Suppressor macrophage (primary cell): ENCODE measurements around the gene SLC24A3.

Source experiments
- DNase-seq, 4 experiments: peaks; one replicate each; pipeline ENCODE4 v3.0.0-alpha.2; 2020 to 2022

The SLC24A3 gene

DNA sequence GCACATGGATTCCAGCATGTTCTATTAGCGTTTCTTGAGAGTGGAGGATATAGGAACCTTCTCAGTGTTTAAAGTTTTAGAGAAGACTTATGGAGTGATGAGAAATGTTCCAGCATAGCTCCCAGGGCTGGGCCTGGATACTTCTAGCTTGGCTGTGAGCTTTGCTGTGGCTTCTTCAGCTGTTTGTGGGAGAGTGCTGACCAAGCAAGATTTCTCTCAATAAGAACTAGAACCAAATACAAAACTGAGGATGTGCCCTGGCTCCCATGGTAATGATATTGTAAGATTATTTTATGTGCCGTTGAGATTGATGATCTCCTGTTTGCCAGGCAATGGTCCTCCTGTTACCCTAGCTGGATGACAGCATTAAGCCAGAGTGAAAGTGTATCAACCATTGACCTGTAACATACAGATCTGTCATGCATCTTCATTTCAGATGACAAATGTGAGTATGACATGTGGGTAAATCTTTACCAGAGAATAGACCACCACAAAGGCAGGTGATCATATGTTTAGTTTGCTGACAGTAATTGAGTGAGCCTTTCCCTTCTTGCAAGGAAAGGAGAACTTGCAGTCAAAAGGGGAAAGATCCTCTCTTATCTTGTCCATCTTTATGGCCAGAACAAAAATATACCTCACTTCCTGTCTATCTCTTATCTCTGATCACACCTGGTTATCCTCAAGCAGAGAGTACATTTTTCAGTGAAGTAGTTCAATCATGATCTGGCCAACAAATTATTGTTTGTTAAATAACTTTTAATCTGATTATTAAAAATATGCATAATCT is 180.1 kb downstream of the SLC24A3 start:
- no peak for DNase-seq

DNA sequence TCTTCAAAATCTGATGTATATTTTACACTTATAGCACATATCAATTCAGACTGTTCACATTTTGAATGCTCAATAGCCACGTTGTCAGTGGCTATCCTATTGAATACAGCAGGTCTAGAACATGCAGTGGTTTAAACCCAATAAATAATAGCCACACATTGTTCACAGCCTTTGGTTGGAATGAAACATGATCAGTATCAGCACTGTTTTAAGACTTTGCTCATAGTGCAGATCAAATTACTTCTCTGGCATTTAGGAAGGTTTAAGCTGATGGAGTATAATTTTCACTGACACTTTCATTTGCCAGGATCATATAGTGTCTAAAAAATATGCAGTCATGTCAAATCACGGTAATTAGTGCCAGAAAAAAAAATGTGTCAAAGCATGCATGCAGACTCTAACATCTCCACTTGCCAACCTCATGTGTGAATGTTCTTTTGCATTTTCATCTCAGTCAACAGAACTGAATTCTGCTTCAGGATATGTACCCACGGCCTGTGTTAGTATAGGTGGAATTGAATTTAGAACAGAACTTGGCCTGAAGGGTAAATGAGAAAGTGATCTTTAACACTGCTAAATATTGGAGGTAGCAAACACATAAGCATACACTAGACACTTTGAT is 184.1 kb downstream of the SLC24A3 start:
- DNase-seq: no peak

DNA sequence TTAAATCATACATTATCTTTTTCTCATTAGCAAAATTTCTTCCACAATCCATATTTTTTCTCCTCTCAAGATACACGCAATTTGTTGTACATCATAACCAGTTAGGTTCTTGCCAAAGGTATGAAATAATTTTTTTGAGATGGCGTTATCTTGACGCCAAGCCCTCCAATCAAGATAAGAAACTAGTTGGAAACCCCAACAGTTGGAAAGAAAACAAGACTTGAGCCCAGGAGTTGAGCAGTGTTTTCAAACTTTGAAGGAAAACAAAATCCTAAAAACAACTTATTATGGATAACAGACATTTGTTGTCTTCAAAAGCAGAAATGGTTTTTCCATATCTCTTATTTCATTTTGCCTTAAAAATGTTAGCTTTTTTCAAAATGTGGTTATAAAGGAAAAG is 184.8 kb downstream of the SLC24A3 start:
- DNase-seq: no peak

DNA sequence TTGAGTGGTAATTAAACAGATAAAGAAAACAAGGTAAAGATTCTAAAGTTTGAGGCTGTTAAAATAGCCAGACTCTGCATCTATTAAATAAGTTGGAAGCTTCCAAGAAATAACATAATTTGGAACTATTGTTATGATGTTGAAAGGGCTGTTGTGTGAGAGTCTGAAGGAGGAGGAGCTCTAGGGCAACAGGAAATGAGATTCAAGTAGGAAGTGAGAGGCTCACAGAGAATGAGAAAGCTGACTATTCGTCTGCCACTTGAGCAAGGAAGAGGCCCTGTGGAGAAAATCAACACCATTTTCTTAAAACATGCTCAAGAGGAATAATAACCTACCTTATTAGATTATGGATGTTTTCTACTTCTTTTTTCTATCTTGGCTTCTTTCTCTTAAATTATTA is 185.2 kb downstream of the SLC24A3 start:
- DNase-seq: peak; percentile 13 to 61 (median 52)

DNA sequence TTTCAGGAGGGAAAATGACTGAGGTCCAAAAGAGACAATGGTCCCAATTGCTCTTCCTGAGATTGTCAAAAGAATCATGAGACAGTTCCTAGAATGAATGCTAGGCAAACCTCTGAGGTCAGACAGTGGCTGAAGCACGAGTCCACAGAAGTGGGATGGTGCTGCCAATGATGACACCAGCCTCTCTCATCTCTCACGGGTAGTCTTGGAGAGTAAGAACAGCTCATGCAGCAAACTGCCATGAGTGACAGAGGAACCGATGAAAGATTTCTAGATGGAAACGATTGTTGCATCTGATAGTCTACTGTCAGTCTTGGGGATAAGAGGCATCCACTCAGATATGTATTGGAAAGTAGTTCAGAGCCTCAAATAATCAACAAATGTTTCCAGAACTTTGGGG is 188.7 kb downstream of the SLC24A3 start:
- peak in 1 of 4 experiments; percentile 4 for DNase-seq

DNA sequence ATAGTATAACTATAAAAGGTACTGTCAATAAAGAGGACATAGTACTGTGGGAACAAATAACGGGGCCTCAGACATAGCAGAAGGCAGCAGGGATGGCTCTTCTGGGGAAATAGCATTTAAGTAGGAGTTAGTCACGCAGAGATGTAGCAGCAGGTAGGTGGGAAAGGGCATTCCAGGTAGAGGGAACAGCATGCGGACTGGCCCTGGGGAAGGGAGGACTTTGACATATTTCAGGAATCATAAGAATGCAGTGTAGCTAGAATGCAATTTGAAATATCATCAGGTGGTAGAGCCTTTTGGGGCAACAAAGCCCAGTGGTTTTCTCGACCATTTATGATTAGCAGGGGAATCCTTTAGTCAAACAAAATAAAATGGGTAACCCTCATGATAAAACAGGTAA is 191.1 kb downstream of the SLC24A3 start:
- DNase-seq: no peak

DNA sequence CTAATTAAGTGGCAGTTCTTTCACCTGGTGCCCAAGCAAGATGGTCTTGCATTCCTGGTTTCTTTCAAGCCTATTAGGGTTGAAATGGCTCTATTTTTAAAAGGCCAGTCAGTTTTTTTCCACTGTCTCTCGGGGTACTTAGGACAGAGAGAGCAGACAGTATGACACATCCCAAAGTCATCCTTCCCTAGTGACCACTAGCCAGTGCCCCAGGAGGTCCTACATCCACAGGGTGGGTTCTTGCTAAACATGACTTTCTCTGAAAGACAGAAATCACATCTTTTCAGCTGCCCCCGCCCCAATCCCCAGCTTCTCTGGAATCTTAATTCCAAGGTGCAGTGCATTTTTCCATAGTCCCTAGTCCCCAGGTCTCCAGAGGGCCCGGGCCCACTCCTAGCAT is 192.4 kb downstream of the SLC24A3 start:
- no peak for DNase-seq

DNA sequence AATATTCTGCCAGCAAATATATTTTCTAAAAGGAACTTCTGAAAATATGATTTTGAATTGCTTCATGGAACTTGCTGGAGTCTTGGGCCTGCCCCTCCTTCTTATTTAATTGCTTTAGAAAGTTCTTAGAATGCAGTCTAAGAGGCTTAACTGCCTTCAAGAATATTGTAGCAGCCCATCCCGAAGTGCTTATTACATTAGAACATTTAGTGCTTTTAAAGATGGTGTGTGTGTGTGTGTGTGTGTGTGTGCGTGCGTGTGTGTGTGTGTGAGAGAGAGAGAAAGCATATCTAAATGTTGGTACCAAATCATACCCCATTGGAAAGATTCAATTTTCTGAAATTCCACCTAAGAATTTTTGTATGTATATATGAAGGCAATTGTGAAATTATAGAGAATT is 193.5 kb downstream of the SLC24A3 start:
- no peak for DNase-seq

DNA sequence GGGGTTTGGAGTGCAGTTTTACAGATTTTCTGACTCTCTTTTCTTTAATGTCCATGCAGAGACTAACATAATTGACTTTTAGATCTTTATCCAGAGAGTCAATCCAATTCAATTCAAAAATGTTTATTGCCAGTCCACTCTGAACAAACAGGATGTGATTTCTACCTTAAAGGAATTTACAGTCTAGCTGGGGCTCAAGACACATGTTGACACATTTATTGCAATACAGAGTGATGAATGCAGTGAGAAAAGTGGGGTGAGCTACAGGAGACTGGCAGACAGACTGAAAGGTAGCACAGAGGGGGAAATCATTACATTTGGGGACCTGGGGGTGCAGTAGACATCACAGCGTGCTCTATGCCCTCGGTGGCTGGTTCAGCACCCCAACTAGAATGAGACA is 193.9 kb downstream of the SLC24A3 start:
- DNase-seq: no peak

DNA sequence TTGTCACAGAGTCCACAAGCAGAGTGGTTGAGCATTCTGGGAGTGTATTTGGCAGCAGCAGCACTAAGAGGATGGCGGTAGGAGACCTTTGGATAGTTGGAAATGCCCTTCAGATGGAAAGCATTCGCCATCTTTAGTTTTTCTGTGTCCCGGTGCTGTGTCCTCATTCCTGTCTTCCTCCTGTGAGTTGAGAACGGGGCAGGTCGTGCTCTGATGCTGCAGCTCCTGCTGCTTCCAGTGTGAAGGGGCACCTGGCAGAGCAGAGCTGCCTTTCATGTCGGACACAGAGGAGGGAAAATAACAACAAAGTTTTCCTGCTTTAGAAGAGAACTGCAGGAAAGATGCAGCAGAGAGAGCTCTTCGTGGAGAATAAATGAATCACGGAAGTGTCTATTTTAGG is 194.8 kb downstream of the SLC24A3 start:
- DNase-seq: no peak

DNA sequence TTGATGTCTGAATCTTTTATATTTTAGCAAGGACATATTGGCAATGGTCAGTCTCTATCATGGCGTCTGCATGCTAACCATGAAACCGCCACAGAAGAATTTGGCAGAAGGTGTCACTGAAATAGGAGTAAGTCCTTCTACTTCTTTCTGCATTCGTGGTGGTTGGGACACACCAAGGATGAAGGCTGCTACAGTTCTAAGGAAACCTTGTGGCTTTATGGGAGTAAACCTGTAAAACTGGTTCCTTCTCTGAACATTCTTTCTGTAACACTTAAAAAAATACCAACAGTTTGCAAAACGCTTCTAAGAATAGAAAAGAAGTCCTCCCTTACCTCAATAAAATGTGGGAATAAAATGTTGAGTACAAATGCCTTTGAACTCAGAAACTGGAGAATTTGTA is 195.3 kb downstream of the SLC24A3 start:
- DNase-seq: no peak

DNA sequence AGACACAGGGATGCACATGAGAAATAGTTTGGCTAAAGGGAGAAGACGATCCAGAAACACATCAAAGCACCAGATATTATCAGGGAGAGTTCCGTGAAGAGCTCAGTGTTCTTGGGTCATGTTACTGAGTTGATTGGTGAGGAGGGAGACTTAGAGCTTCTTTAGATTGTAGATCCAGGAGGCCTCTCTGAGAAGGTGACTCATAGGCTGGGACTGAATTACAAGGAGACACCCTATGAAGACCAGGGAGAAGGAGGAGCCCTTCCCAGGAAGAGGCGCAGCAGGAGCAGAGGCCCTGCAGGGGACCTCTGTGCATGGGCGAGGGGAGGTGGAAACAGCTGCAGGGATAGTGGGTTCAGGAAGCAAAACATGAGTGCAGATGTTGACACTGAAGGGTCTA is 196.5 kb downstream of the SLC24A3 start:
- no peak for DNase-seq

DNA sequence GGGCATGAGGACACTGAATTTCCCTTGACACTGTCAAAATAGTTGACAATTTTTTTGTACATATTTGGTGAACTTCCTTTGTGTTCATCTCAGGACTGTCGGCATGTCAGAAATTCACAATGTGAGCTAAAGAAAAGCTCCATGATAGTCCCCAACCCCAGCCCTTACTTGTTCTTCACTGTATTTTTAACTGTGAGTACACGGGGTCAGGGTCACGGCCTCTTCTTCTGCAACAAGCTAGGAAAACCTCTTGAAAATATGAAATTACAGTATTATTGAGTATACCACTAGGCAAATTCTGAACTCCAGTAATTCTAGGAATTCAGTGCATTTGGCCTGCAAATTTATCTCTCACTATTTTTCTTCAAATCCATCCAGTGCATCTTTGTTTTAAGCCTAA is 199.4 kb downstream of the SLC24A3 start:
- DNase-seq: no peak

DNA sequence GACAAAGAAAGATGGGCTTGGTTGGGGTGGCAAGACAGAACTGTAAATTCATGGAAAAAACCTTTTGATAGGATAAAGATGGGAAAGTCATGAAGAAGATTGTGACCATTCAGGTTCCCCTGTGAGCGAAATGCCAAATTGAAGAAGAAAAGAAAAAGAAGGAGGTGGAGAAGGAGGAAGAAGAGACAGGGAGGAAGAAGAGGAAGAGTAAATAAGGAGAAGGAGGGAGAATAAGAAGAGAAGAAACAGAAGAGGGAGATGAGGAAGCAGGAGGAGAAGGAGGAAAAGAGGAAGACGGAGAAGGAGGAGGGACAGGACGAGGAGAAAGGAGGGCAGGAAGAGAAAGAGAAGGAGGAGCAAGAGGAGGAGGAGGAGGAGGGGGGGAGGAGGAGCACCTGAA is 199.8 kb downstream of the SLC24A3 start:
- no peak for DNase-seq

DNA sequence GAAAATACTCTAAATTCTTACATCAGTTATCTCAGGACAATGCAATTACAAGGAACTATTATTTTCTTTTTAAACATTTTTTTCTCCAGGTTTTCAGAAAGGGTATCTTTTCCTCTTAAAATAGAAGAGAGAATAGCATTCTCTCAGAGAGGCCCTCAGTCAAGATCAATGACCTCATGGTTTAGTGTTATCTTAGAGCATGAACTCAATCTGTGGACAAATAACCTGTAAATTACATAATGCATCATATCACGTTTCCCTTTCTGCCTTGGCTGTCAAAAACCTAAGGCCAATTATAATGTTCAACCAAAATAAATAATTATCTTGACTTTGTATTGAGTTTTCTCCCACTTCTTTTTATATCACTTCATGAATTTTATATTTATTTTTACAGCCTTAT is 202.2 kb downstream of the SLC24A3 start:
- no peak for DNase-seq

DNA sequence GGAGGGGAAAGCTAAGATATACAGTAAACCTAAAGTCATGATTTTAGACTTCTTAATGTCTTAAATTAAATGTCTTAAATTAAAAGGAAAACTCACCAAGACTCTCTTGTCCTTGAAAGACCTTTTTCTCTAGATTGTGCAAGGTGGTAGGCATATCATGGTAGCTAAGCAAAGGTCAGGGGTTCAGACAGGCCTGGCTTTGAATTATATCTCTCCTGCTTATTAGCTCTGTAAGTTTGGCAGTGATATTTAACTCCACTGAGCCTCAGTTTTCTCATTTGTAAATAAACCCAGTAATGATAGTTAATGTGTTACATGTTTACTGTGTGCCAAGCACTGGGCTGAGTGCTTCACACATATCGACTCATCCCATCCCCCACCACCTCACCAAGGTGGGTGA is 203.3 kb downstream of the SLC24A3 start:
- no peak for DNase-seq

DNA sequence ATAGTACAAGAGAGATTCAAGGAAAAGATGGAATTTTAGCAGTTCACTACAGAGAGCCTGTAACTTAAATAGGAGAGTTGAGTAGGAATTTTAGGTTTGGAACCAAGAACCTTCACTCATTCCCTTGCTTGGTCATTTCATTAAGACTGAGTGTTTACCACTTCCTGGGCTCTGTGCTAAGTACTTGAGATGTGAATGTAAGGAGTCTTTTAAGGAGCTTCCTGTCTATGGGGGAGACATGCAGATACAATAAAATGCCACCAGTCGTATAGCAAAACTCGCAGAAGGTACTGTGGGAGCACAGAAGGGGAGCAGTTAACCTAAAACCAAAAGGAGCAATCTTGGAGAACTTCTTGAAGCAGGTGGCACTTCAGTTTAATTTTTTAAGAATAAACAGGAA is 204.2 kb downstream of the SLC24A3 start:
- DNase-seq: no peak

DNA sequence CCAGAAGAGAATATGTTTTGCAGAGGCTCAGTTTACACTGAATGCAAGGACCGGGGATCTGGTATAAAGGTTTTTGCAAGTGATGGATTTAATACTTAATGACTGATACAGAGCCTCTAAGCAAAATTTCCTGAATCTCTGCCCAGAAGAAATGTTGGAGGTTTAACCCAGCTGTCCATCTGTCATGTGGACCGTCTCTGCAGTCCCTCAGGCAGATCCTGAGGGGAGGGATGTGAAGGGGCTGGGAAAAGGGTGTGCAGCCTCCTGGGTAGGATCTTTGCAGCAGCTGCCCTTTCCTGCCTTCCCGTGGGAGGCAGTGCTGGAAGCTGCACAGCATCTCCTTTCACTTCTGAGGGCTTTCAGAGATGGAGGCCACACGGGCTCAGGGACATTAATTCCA is 207.0 kb downstream of the SLC24A3 start:
- no peak for DNase-seq

DNA sequence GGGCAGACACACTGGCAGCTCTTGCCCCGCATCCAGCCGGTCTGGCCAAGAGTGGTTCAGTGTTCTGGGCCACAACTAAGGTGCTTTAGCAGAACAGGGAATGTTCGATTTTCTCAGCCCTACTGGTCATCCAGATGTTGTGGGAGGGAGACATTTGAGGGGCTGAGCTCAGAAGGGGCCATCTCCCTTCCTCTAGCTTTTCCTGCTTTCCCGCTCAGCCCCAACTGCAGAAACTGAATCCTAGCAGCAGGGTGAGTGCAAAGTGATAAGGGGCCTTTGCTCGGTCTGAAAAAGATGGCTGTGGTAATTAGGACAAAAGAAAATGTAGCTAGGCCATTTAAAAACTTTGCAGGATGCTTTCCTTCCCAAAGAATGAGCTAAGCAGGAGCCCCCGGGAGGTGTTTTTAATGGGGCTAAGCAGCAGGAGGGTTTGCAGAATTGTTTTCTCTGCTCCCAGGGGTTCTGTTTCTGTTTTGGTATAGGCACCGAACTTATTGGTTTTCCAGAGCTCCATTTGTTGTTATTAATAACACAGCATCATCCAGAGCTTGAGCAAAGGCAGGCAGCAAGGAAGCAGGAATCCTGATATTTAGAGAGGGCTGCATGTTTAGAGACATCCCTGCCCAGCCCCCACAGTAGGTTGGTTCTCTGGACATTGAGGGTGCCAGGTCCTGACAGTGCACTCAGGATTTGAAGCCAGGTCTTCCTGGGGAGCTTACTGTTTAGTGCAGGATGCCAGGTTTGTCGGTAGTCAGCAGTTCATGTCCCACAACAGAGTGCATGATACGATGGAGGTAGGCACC is 210.9 kb downstream of the SLC24A3 start:
- no peak for DNase-seq

DNA sequence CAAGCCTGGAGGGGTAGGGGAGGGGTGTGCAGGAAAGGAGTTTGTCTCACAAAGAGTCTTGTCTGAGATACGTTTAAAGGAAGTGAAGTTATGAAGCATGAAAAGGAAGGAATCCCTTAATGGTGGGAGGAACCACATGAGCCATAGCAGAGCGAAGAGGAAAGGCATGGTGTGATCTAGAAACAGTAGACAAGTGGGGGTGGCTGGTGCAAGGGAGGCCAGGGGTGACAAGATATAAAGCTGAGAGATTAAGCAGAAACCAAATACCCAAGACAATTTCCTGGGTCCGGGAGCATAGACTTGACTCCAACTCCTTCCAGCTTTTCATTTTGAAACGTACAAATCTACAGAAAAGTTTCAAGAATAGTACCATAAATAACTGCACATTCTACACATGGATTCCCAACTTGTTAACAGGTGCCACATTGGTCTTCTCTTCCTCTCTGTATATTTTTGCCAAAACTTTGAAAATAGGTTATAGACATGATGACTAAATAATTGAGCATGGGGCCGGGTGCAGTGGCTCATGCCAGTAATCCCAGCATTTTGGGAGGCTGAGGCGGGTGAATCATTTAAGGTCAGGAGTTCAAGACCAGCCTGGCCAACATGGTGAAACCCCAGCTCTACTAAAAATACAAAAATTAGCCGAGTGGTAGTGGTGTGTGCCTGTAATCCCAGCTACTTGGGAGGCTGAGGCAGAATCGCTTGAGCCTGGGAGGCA is 211.6 kb downstream of the SLC24A3 start:
- peak; percentile 30 to 67 (median 62) for DNase-seq

DNA sequence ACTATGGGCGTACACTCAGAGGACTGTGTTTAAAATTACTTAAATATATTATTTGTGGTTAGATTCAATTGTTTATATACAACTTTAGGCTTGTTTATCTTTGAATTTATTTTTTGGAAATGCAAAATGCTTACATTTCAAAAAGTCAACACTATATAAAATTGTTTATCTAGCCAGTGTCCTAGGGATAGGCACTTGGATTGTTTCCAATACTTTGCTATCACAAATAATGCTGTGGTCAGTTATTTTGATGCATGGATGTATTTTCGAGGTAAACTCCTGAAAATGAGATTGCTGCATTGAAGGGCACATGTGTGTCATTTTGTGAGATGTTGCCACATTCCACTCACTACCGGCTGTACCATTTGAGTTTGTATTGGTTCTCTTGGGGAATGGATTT is 213.9 kb downstream of the SLC24A3 start:
- DNase-seq: no peak

DNA sequence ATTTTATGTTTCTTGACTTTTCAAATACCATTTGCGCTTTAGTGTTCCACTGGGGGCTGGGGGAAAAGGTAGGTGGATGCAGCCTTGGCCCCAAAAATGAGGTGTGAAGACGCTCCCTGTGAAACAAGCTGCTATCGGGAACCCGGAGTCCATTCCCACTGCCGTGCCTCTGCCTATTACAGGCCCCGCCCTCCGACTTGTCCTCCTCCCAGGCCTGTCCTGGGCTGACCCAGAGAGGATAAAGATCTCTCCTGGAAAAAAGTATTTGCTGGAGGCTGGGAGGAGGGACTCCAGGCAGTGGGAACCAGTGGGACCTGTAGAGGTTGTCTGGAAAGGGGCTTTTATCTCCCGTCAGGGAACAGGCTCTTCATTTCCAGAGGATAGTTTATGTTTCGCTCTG is 215.0 kb downstream of the SLC24A3 start:
- DNase-seq: no peak

DNA sequence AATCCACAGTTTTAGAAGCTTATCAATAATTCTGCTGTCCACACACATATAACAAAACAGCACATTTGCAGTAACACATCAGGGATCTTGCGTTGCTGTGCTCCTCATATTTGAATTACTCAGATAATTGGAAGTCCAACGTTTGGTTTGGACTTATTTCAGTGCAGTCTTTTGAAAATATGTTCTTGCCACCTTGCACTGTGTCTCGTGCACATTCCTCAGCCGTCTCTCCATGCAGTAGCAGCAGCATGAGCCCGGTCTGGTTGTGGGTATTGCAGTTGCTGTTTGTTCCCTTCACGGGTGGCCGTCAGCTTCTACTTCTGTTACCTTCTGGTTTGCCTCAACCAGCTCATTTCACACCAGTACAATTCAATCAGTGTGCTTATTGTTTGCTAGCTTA is 215.5 kb downstream of the SLC24A3 start:
- DNase-seq: no peak
